ENCODE data around the gene RHOBTB1.

- TF ChIP-seq, protein P1, sequence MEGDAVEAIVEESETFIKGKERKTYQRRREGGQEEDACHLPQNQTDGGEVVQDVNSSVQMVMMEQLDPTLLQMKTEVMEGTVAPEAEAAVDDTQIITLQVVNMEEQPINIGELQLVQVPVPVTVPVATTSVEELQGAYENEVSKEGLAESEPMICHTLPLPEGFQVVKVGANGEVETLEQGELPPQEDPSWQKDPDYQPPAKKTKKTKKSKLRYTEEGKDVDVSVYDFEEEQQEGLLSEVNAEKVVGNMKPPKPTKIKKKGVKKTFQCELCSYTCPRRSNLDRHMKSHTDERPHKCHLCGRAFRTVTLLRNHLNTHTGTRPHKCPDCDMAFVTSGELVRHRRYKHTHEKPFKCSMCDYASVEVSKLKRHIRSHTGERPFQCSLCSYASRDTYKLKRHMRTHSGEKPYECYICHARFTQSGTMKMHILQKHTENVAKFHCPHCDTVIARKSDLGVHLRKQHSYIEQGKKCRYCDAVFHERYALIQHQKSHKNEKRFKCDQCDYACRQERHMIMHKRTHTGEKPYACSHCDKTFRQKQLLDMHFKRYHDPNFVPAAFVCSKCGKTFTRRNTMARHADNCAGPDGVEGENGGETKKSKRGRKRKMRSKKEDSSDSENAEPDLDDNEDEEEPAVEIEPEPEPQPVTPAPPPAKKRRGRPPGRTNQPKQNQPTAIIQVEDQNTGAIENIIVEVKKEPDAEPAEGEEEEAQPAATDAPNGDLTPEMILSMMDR (IDR thresholded peaks at IDR 0.05; ENCODE audit: low read length) = no peak
- TF ChIP-seq EZH2 (IDR thresholded peaks at IDR 0.05; ENCODE audit: borderline replicate concordance, low read length) = no peak
Measured at GRCh38 chr10:60940446-60940845, 3.5 kb downstream of the RHOBTB1 start.

Data from OCI-LY1 (cell line).